ENCODE results near the gene SIGLEC5. TPM values are rescaled to one million over a fixed set of nuclear protein-coding genes. Genes with fewer than 3 reads are reported as not detected.

The SIGLEC5 gene, protein sequence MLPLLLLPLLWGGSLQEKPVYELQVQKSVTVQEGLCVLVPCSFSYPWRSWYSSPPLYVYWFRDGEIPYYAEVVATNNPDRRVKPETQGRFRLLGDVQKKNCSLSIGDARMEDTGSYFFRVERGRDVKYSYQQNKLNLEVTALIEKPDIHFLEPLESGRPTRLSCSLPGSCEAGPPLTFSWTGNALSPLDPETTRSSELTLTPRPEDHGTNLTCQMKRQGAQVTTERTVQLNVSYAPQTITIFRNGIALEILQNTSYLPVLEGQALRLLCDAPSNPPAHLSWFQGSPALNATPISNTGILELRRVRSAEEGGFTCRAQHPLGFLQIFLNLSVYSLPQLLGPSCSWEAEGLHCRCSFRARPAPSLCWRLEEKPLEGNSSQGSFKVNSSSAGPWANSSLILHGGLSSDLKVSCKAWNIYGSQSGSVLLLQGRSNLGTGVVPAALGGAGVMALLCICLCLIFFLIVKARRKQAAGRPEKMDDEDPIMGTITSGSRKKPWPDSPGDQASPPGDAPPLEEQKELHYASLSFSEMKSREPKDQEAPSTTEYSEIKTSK
- not detected in 2 replicates for total RNA-seq

DNA sequence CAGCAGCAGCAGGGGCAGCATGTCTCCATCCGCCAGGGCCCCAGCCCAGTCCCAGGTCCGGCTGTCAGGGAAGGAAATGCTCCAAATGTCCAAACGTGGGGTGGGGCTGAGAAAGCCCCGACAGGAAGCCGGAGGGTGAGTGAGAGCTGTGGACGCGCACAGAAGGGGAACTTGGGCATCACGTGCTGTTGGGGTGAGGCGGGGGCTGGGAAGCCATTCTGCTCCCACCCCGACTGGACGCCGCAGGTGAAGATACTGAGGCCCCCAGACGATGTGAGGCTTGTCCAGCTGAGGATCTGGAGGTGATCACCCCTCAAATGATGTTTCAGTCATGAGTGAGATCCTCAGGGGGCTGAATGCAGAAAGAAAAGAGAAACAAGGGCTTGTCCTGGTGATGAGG lies at the start of gene SIGLEC5:
SIGLEC5 (minus strand) TSS at position 87 of the 400 bp plus-strand sequence; CDS start at position 21, 66 bp downstream.

DNA sequence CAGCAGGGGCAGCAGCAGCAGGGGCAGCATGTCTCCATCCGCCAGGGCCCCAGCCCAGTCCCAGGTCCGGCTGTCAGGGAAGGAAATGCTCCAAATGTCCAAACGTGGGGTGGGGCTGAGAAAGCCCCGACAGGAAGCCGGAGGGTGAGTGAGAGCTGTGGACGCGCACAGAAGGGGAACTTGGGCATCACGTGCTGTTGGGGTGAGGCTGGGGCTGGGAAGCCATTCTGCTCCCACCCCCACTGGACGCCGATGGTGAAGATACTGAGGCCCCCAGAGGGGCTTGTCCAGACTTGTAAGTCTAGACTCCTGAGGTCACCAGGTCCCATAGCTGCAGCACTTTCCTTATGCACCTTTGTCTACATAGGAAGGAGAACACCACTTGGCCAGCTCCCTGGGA lies 16.5 kb upstream of the SIGLEC5 start, which contains the start of gene SIGLEC14:
SIGLEC14 (minus strand) TSS at position 96 of the 400 bp plus-strand sequence; CDS start at position 30, 66 bp downstream.

DNA sequence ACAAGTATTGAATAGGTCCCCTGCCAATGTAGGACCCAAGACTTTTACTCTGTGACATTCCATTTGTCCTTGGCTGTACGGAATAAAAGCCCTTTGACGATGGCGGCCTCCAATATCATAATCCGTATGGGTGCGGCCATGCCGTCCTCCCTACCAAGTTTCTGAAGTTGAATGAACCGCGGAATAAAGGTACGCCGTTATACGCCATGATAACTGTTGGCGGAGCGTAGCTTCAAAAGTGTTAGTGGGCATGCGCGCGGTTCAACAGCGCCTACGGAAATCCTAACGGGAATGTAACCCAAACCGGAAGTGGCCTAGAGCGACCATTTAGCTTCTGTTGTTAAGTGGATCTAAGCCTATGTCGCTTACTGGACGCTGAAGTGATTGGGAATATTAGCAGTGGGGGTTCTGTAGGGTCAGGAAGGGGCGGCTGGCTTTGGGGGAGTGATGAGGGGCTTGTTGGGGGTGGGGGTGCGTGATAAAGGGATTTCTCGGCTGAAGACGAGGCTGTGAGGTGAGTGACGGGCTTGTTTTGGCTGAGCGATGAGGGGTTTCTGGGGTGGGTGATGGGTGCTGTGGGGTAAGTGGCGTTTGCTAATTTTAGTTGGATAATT lies 59.1 kb downstream of the SIGLEC5 start, which contains the start of gene ZNF175:
ZNF175 (plus strand) TSS at position 322 of the 614 bp plus-strand sequence. CDS start 2,047 bp downstream, outside the sequence.

Other genes starting within 250 kb of the SIGLEC5 start
- gene LIM2, start 242.4 kb downstream of the SIGLEC5 start, total RNA-seq = not detected in 2 replicates
- not detected in 2 replicates for gene C19orf84, start 239.8 kb downstream of the SIGLEC5 start, total RNA-seq
- gene SIGLEC10, start 212.8 kb downstream of the SIGLEC5 start, total RNA-seq = not detected in 2 replicates
- gene SIGLEC8, start 171.9 kb downstream of the SIGLEC5 start, total RNA-seq = not detected in 2 replicates
- not detected in 2 replicates for gene CEACAM18, start 151.9 kb downstream of the SIGLEC5 start, total RNA-seq
- gene SIGLEC12, start 128.6 kb downstream of the SIGLEC5 start, total RNA-seq = not detected in 2 replicates
- not detected in 2 replicates for gene SIGLEC6, start 98.7 kb downstream of the SIGLEC5 start, total RNA-seq
- gene ZNF175, start 59.1 kb downstream of the SIGLEC5 start, total RNA-seq = 2.6 and 3.3 TPM in 2 replicates
- gene SIGLEC14, start 16.4 kb upstream of the SIGLEC5 start, total RNA-seq = not detected in 2 replicates
- gene SPACA6, start 62.9 kb upstream of the SIGLEC5 start, total RNA-seq = 7.9 and 12.3 TPM in 2 replicates
- 0.70 and 1.6 TPM in 2 replicates for gene HAS1, start 93.6 kb upstream of the SIGLEC5 start, total RNA-seq
- 0.23 and 0.68 TPM in 2 replicates for gene FPR1, start 121.5 kb upstream of the SIGLEC5 start, total RNA-seq
- 0.09 TPM in 1 of 2 replicates, not detected in the other for gene FPR2, start 130.8 kb upstream of the SIGLEC5 start, total RNA-seq
- gene FPR3, start 164.8 kb upstream of the SIGLEC5 start, total RNA-seq = 0.23 TPM in 1 of 2 replicates, not detected in the other

All from pericardium fibroblast (primary cell).